NCI-H2107 (cell line): ENCODE data around the gene MRPL28.
"Not testable (repeated sequence)": the region's sequence is repeated elsewhere in the genome, so short reads cannot be mapped to it uniquely, and the experiment has no call there.

Source experiments
- DNase-seq: peaks from one replicate; lab custom pipeline; 2025; lab: John Stamatoyannopoulos, UW

Gene MRPL28

DNA sequence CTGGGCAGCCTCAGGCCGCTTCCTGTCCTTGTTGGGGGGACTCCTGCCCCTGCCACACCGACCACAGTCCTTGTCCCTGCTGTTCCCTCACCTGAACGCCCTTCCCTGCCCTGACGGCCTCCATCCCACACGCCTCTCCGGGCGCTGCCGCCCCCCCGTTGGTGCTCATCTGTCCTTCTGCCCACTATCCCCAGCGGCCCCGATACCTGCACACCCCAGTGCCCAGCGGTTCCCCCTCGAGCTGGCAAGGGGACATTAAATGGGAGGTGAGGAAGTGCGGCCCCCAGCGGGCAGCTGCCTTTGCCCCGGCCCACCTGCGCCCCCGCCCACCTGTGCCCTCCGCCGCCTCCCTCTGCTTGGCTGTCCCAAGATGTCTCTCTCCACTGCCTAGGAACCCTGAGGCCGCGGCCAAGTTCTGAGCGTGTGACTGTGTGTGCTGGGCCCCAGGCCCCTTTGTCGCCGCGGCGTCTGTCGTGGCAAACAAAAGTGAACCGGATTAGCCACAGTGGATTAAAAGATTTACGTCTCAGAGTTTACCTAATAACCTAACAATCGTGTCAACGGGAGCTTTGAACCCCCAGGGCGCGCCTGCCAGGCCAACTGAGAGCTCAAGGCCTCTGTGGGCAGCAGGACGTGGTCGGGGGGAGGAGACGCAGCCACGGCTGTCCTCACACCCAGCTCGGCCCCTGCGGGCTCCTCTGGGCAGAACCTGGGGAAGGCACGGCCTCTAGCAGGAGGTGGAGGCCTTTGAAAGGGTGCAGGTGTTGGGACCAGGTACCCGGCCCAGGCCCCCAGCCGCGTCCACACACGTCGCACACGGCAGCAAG, 10.3 kb downstream of the MRPL28 start:
- DNase-seq: no peak

DNA sequence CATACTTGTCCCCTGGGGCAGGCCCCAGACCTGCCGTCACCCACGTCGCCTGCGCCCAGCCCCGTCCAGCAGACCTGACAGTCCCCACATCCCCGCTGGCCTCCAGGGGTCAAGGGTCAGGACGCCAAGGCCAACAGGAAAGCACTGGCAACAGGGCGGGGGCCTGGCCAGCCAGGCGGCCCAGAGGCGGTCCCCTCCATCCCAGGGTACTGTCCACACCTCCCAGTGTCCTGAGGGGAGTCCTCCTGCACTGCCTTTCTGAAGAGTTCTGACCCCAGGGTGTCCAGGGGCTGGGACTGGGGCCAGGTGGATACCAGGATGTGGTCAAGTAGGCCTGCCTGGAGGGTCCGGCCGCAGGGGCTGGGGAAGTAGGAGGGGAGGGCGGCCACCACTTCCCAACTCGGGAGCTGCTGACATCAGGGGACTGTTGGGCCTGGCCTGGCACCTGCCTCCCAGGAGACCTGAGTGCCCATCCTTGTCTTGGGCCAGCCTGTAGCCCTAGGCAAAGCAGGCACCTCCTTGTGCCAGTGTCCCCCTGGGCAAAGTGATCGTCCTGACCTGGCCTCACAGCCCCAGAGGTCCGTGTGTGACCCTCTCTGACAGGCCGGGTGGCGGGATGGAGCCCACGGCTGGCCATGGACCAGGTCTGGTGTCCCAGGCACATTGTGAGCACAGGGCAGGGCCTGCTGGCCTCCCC, 11.1 kb downstream of the MRPL28 start:
- no peak for DNase-seq

DNA sequence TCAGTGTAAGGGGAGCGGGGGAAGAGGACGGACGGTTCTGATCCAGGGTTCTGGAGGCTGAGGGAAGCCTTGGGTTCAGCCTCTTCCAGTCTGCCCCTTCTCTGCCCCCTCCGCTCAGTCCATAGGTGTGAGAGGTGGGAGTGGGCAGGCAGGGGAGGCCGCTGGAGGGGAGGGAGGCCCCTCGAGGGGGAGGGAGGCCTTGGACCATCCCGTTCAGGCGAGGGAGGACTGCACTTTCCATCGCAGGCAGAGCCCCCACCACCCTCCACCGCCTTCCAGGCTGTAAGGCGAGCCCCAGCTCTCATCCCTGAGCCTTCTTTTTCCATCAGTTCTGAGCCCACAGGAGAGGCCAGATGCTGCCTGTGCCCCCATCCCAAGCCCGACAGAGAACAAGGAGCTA, 13.6 kb downstream of the MRPL28 start:
- DNase-seq: no peak

DNA sequence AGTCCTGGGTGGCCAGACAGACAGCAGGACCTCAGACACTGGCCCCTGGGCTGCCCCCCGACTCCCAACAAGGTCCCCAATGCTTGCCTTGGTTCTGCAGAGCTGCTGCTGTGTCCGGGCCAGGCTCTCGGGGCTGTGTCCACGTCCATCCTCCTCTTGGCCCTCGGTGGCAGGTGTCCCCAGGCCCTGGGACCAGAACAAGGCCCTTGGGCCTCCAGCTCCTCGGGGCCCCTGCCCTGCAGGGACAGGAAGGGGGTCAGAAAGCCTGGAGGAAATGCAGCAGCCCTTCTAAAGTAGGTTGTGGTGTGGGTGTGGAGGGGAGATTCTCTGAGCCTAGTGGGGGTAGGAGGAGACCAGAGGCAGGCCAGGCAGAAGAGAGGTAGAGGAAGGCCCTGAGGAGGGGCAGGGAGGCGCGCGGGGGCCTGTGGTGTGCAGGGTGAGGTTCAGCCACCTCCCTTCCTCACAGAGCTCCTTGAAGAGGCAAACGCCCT, 15.3 kb downstream of the MRPL28 start:
- no peak for DNase-seq

DNA sequence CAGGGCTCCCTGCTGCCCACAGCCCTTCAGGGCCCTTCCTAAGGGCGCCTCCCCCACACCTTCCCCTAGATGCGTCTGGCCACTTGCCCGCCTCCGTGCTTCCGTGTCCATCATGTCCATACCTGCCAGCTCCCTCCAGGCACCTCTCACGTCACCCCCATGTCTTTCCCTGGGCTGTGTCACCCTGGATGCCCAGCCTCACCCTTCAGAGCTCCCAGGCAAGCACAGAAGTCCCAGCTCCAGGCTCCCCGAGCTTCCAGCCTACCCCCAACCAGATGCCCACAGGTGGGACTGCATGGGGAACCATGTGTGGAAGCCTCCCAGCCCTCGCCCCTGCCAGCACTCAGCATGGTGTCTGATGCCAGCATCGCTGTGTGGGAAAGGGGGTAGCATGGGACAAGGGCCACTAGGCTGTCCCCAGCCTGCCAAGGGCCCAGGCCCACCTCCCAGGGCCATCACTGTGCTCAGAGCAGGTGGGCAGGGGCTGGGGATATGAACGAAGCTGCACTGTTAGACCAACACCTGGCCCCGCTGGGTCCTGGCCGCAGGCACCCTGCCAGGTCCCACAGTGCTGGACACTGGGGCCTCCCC, 16.0 kb downstream of the MRPL28 start:
- DNase-seq: no peak

DNA sequence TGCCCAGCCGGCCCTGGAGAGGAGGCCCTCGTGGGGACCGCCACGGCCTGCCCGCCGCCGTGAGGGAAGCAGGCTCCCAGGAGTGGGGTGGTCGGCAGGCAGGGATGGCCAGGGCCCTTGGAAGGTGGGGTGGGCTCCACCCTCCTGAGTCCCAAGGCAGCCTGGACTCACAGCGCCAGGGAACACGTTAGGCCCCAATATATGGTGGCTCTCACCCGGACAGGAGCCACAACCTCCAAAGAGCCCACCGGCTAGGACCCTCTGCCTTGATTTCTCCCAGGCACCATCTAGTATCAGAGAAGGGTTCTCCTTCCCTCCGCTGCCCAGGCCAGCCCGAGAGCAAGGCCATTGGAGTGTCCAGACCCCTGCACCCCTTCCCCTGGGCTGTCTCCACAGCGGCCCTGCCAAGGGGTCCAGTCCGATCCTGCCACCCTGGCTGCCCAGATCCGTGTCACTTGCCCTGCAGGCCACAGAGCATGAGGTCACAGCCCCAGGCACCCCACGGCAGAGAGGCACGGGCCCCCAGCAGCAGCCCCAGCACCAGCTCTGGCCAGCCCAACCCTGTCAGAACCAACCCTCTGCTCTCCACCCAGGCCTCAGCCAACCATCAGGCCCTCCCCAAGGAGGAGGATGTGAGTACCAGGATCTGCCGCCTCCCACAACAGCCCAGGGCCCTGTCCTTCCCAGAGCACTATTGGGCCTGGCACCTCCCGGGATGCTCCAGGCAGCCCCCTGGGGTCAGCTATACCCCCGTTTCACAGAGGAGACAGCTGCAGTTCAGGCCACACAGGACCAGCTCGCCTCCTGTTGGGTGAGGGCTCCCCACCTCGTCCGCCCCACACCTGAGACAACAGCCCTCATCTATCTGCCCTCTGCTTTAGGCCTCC, 16.7 kb downstream of the MRPL28 start:
- DNase-seq: no peak

DNA sequence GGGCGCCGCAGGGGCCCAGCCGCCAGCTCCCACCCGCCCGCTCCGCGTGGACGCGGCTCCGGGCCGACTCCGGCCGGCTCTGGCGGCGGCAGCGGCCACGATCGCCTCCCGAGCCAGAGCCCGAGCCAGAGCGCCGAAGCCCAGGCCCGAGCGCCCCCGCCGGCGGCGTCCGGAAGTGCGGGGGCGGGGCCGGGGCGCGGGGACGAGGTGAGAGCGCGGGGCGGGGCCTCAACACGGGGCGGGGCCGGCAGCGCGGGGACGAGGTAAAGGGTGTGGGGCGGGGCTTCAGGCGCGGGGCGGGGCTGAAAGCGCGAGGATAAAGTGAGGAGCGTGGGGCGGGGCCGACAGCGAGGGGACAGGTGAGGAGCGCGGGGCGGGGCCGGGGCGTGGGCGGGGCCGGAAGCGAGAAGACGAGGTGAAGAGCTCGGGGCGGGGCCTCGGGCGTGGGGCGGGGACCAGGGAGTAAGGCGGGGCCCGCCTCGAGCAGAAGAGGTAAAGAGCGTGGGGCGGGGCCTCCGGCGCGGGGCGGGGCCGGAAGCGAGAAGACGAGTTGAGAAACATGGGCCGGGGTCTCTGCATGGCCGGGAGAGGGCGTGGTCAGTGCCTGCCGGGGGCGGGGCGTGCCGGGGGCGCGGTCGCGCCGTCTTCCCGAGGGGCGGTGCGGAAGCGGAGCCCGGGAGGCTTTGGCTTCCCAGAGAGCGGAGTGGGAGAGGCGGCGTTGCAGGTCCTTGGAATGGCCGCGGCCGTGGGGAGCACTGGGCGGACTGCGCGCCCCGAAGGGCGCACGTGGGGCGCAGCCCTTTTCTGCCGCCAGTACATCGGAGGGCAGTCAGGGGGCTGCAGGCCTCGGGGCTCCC, 17.6 kb downstream of the MRPL28 start, which contains the start of gene AXIN1:
Gene AXIN1 (minus strand): TSS at position 177 of the 857 bp plus-strand sequence. CDS start 5,698 bp downstream, outside the sequence.
- DNase-seq: peak; percentile 98

DNA sequence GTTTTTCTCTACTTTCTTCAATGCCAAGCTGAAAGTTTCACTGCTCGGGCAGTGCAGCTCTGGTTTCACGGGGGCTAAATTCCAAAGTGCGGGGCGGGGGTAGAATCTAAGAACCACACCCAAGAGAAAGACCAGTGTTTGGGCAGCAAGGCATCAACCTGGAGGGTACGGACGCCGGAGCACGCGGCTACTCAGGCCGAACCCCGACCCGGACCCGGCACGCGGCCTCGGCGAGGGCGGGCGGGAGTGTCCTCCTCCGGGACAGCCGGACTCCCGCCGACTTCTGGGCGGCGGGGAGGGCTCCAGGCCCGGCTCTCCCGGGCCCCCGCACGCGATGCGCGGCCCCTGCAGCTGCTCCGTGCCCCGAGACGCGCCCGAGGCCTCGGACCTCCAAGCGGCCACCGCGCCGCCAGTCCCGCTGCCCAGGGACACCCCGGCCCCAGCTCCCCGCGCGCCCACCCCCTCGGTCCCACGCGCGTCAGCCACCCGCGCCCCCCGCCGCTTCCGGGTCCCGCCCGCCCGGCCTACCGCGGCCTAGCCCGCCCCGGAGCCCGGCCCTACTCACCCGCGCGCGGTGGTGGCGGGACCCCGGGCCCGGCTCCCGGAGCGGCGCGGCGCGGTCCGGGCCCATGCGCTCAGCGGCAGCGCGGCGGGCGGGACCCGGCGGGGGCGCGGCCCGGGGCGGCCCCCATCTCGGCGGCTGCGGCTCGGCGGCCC, 18.4 kb downstream of the MRPL28 start:
- no peak for DNase-seq

DNA sequence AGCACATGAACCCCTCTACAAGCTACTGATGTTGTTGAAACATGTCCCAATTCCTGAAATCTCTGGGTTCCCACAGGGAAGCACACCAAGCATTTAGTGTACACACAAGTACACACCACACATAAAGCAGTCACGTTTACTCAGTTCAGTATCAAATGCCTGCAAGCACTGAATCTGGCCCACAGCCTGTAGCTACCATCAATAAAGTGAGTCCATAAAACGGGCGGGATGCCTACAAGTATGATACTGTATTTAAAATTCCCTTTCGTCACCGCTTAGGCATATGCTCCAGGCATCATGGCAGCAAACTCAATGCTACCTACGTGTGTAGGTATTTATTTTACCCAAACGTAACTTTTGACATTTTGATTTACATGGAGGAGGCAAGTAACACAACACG, 20.1 kb downstream of the MRPL28 start:
- no peak for DNase-seq

DNA sequence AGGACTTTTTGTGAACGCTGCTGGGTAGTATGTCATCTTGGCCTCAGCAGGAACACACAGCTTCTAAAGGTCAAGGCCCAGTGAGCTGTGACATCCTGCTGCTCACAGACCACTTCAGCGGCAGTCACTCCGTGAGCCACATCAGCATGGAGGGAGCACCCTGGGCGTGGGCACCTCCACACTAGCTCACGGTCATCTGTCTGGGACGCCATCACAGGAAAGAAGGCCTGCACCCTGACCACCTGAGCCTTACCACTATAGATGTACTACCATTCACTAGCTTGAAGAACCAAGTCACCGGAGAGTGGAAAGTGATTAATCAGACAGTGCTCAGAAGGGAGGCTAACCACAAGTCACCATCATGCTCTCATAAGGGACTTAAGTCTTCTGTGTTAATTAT, 21.1 kb downstream of the MRPL28 start:
- no peak for DNase-seq

DNA sequence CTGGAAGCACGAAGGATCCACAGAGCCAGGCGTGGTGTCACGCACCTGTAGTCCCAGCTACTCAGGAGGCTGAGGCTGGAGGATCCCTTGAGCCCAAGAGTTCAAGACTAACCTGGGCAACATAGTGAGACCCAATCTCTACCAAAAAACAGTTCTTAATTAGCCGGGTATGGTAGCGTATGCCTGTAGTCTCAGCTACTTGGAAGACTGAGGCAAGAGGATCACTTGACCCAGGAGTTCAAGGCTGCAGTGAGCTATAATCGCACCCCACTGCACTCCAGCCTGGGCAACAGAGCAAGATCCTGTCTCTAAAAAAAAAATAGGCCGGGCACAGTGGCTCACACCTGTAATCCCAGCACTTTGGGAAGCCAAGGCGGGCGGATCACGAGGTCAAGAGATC, 21.8 kb downstream of the MRPL28 start:
- not testable (repeated sequence) for DNase-seq

DNA sequence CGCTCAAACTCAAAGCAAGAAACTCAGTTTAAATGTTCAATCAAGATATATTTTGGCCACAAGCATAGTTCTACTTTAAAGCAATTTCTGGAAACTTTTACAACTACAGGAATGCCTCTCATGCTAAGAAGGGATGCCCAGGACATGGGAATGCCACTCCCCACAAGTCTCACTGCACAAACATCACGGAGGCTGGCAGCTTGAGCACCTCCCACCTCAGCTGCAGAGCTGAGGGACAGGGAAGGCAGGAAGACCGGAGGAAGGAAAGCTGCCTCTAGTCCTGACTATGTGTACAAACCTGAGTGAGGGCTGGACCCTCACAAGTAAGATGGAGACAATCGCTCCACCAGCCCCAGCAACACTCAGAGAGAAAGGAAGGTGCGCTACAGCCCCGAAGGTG, 23.1 kb downstream of the MRPL28 start:
- no peak for DNase-seq

DNA sequence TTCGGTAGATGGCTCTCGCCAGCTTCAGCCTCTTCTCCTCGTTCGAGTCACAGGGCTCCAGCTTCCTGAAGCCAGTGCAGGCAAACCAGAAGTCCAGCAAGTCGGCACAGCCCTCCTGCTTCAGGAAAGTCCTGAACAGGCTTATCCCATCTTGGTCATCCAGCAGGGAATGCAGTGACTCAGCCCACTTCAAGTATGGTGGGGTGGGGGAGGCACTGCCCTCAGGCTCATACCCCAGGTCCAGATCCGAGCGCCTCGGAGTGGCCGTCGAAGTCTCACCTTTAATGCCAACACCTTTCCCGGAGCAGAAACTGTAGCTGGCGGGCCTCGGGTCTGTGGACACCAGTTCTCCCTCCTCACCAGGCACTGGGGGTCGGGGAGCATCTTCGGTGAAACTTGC, 23.8 kb downstream of the MRPL28 start:
- DNase-seq: no peak

DNA sequence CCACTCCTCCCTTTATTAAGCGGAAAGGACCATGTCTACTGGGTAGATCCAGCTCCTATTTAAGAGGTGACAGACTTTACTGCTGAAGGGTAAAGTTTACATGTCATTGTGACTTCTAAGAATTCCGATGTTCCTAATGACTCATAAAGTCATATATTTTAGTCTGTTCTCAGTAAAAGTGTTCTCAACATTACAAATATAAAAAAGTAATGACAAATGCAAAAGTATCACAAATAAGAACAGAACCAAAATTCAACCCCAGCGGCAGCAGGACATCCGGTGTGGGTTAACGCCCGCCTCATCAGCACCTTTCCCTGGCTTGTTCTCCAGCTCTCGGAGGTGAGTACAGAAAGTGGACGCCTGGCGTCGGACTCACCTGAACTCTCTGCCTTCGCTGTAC, 24.6 kb downstream of the MRPL28 start:
- DNase-seq: no peak

DNA sequence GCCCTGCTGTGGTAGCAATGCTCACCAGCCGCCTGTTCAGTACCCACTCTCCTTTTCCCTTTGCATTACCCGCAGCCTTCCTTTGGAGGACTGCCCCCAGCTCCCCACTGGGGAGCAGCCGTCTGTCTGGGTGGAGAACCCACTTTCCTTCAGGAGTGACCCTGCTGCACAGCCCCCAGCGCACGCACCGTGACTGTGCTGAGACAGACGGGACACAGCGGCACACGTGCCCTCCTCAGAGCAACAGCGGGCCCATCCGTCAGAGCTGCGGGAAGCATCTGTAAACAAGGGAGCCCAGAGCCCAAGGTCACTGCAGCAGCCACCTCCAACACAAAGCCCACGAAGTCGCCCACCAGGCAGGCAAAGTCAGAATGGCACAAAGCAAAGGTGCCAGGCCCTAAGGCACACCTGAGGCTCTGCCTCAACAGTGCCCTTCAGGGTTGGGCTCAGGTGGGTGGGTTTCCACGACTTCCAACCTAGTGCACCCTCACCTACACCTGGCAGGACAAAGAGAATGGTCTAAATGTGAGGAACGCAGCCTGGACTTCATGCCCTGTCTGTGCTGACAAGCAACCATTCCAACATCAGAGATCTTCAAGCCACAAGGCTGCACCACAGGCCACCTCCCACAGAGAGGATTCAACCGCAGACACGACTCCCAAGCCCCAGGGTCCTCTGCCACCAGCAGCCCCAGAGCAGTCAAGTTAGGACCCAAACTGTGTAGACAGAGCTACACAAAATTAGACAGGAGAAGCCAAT, 27.7 kb downstream of the MRPL28 start:
- no peak for DNase-seq

DNA sequence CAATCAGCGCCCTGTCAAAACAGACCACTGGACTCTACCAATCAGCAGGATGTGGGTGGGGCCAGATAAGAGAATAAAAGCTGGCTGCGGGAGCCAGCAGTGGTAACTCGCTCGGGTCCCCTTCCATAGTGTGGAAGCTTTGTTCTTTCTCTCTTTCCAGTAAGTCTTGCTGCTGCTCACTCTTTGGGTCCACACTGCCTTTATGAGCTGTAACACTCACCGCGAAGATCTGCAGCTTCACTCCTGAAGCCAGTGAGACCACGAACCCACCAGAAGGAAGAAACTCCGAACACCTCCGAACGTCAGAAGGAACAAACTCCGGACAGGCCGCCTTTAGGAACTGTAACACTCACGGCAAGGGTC, 28.4 kb downstream of the MRPL28 start:
- DNase-seq: not testable (repeated sequence)

DNA sequence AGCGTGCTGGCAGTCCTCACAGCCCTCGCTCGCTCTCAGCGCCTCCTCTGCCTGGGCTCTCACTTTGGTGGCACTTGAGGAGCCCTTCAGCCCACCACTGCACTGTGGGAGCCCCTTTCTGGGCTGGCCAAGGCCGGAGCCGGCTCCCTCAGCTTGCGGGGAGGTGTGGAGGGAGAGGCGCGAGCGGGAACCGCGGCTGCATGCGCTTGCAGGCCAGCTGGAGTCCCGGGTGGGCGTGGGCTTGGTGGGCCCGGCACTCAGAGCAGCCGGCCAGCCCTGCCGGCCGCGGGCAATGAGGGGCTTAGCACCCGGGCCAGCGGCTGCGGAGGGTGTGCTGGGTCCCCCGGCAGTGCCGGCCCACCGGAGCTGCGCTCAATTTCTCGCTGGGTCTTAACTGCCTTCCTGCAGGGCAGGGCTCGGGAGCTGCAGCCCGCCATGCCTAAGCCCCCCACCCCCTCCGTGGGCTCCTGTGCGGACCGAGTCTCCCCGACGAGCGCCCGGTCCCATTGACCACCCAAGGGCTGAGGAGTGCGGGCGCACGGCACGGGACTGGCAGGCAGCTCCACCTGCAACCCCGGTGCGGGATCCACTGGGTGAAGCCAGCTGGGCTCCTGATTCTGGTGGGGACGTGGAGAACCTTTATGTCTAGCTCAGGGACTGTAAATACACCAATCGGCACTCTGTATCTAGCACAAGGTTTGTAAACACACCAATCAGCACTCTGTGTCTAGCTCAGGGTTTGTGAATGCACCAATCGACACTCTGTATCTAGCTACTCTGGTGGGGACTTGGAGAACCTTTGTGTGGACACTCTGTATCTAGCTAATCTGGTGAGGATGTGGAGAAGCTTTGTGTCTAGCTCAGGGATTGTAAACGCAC, 29.0 kb downstream of the MRPL28 start:
- not testable (repeated sequence) for DNase-seq

DNA sequence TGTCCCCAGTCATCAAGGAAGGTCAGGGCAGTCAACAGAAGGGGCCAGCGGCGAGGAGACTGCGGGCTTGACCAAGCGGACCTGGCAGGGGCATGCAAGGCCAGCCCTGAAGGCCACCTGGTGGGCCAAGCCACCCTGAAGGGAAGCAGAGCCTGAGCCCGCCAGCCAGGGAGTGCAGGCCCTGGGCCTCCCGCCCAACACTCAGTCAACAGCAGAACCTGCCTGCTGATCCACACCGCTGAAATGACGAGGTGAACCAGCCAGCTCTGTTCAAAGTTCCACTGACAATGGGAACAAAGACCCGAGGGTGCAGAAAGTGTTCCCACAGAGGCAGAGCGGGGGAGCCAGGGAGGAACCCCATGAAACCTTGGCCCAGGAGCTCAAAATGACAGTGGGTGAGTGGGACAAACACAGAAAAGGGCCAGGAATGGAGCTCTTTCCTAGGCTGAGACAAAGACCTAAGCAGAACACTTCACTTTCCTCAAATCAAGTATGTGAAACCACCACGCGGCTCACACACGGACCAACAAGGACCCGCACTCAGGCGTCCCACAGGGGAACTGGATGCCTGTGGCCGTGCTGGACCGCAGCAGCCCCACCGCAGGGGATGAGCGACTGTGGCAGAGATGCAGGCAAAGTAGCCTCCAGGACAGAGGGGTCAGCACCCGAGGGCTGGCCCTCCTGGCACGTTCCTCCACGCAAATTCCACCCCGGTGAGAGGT, 29.8 kb downstream of the MRPL28 start:
- DNase-seq: no peak
